GM12878 (cell line): Measurements from ENCODE around the gene MRTFA. TPM values are rescaled to one million over a fixed set of nuclear protein-coding genes. Genes with fewer than 3 reads are reported as not detected.

Experiments used
- ATF3 ChIP-seq: IDR thresholded peaks from 2 replicates; pipeline ENCODE4 v1.6.1; 2011; ENCODE audit warnings: low read depth, mild to moderate bottlenecking, low read length, moderate library complexity, borderline replicate concordance; ENCODE audit errors: extremely low read depth
- BRCA1 ChIP-seq: IDR thresholded peaks from 2 replicates; pipeline ENCODE4 v1.6.1; 2011; ENCODE audit warnings: low read depth, low read length, improper control_type of control experiment
- CBFB ChIP-seq: IDR thresholded peaks from 2 replicates; pipeline ENCODE4 v1.6.1; 2016; ENCODE audit warnings: antibody characterized with exemption, low read depth
- EZH2 ChIP-seq: IDR thresholded peaks from 2 replicates; pipeline ENCODE4 v1.6.1; 2012; ENCODE audit warnings: low read depth, mild to moderate bottlenecking, control low read depth, inconsistent platforms, low read length, borderline replicate concordance; ENCODE audit not compliant: control insufficient read depth
- IRF3 ChIP-seq: fragments of 450-650 bp; IDR thresholded peaks from 2 replicates; pipeline ENCODE4 v1.6.1; 2014; ENCODE audit warnings: mild to moderate bottlenecking
- JUND ChIP-seq: IDR thresholded peaks from 2 replicates; pipeline ENCODE4 v1.6.1; 2012; ENCODE audit warnings: low read depth, mild to moderate bottlenecking, low read length, improper control_type of control experiment, moderate library complexity
- PBX3 ChIP-seq: IDR thresholded peaks from 2 replicates; pipeline ENCODE4 v1.6.1; 2011; ENCODE audit warnings: mild to moderate bottlenecking, low read depth, low read length, moderate library complexity; ENCODE audit not compliant: insufficient replicate concordance
- PRDM15 ChIP-seq: fragments of 450-650 bp; formaldehyde crosslinking; IDR thresholded peaks from 2 replicates; pipeline ENCODE4 v1.4.0; 2020; ENCODE audit warnings: mild to moderate bottlenecking, moderate library complexity
- SKIL ChIP-seq: fragments of 450-650 bp; IDR thresholded peaks from 2 replicates; pipeline ENCODE4 v1.6.1; 2017; ENCODE audit warnings: mild to moderate bottlenecking, low read depth, inconsistent platforms; ENCODE audit not compliant: poor library complexity, severe bottlenecking
- ZBTB33 ChIP-seq: fragments of 450-650 bp; IDR thresholded peaks from 2 replicates; pipeline ENCODE4 v1.6.1; 2017; ENCODE audit warnings: mild to moderate bottlenecking
- ZNF24 ChIP-seq: fragments of 450-650 bp; IDR thresholded peaks from 2 replicates; pipeline ENCODE4 v1.6.1; 2017; ENCODE audit warnings: antibody characterized with exemption, mild to moderate bottlenecking
- polyA plus RNA-seq, 11 experiments: library from polyadenylated mRNA; depleted of rRNA in 4 of 11; unstranded in 6 of 11; stranded (reverse) in 5 of 11; fragments of >200 nt; fragmentation: Nextera tagmentation in 4 of 11; fragmentation: Illumina TruSeq in 1 of 11; extraction: Ambion mirVana in 4 of 11; extraction: Trizol in 1 of 11; gene quantifications; 1 replicate in 1 of 11; 2 replicates in 10 of 11; pipeline versions ENCODE4 v1.2.1 to v1.2.3, GENCODE V29; 2011 to 2016; ENCODE audit warnings: inconsistent platforms in 2 of 11, missing spikeins in 2 of 11, low read depth in 1 of 11
- total RNA-seq, 4 experiments: library from RNA; depleted of rRNA in 3 of 4; stranded (reverse); fragments of >200 nt in 3 of 4; fragmentation: Illumina TruSeq in 1 of 4; extraction: Trizol in 1 of 4; gene quantifications; 2 replicates each; pipeline versions ENCODE4 v1.2.1 to v1.2.3, GENCODE V29; 2013 to 2021

MRTFA gene
- total and polyA plus RNA-seq, 10 of the 15 experiments (the other 5 are each of a cell fraction or from before 2014, with no cell fraction given) = 2.0 to 63.9 (median 17.9) TPM

GRCh38 chr22:40592352-40593113 is 44.0 kb downstream of the MRTFA start (continued):
- TF ChIP-seq SKIL (no peak), BRCA1 (no peak), CBFB (no peak), PBX3 (no peak), PRDM15 (CRISPR knock-in tag) (no peak), IRF3 (no peak), ATF3 (no peak), JUND (no peak), EZH2 (no peak), ZNF24 (peak; percentile 40; the same call in 1 of the 2 replicates), ZBTB33 (no peak)
